ENCODE results near the gene GPR35.

The GPR35 gene

DNA sequence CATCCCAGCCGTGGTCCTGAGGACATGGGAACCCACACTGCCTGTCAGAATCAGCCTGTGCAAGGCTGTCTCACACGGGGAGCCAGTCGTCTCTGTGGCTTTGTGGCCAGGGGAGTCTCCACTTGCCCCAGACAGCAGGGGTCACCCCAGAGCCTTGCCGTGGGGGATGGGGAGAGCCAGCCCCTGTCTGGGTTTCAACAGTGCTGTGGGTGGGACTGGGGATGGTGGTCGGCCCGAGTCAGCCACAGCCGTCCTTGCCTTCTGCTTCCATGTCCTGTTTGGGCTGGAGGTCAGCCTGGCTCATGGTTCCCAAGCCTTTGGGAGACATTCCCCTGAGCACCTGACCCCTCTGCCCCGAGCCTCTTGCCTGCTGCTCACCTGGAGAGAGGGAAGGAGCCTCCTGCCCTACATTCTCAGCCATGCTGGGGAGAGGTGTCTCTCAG, 19.6 kb downstream of the GPR35 start:
- Histone ChIP-seq H3K4me3 (ENCODE audit: low read depth, low read length, poor library complexity, severe bottlenecking) (no peak overlapping the region), H3K27me3 (ENCODE audit: insufficient read depth, low read length) (no peaks in the 10 kb centered on the region), H3K9ac (ENCODE audit: low read length) (no peak overlapping the region), H4K20me1 (ENCODE audit: insufficient read depth, low read length) (no peaks in the 10 kb centered on the region), H3K9me2 (ENCODE audit: low read depth, low read length) (no peaks in the 10 kb centered on the region), H3K27ac (ENCODE audit: low read depth, low read length, poor library complexity, severe bottlenecking) (no peak overlapping the region), H3F3A (ENCODE audit: insufficient read depth, low read length) (no peaks in the 10 kb centered on the region), H3K9me3 (ENCODE audit: low read length) (no peaks in the 10 kb centered on the region), H3K4me2 (ENCODE audit: low read length) (no peak overlapping the region), H3K79me2 (ENCODE audit: insufficient read depth, low read length) (no peaks in the 10 kb centered on the region), H2AFZ (ENCODE audit: low read length) (no peak overlapping the region), H3K4me1 (ENCODE audit: insufficient read depth, low read length, severe bottlenecking) (no peaks in the 10 kb centered on the region), H3K36me3 (ENCODE audit: insufficient read depth, low read length) (no peaks in the 10 kb centered on the region)
- TF ChIP-seq EZH2 (IDR thresholded peaks at IDR 0.05; ENCODE audit: borderline replicate concordance, low read length), result no peak
- TF ChIP-seq, protein P1, sequence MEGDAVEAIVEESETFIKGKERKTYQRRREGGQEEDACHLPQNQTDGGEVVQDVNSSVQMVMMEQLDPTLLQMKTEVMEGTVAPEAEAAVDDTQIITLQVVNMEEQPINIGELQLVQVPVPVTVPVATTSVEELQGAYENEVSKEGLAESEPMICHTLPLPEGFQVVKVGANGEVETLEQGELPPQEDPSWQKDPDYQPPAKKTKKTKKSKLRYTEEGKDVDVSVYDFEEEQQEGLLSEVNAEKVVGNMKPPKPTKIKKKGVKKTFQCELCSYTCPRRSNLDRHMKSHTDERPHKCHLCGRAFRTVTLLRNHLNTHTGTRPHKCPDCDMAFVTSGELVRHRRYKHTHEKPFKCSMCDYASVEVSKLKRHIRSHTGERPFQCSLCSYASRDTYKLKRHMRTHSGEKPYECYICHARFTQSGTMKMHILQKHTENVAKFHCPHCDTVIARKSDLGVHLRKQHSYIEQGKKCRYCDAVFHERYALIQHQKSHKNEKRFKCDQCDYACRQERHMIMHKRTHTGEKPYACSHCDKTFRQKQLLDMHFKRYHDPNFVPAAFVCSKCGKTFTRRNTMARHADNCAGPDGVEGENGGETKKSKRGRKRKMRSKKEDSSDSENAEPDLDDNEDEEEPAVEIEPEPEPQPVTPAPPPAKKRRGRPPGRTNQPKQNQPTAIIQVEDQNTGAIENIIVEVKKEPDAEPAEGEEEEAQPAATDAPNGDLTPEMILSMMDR (IDR thresholded peaks at IDR 0.05; ENCODE audit: low read length), result no peak

DNA sequence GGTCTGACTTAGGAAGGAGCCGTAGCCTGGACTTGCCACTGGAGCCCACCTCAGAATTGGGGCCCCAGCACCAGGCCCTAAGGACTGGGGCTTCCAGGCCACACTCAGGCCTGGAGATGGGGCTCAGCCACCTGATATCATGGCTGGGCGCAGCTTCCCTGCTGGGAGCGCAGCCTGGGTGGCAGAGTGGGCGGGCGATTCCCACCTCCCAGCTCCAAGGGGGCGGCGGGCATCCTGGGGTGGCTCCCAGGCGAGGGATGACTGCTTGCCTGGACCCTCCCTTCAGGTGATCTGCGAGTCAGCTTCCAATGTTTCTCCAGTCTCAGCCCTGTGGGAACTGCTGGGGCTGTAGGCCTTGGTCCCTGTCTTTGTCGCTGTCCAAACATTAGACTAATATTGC, 20.1 kb downstream of the GPR35 start:
- TF ChIP-seq, protein P1 (IDR thresholded peaks at IDR 0.05; ENCODE audit: low read length), result no peak
- TF ChIP-seq EZH2 (IDR thresholded peaks at IDR 0.05; ENCODE audit: borderline replicate concordance, low read length), result no peak
- Histone ChIP-seq H3K9me3 (ENCODE audit: low read length) (no peaks in the 10 kb centered on the region), H4K20me1 (ENCODE audit: insufficient read depth, low read length) (no peaks in the 10 kb centered on the region), H3K27me3 (ENCODE audit: insufficient read depth, low read length) (no peaks in the 10 kb centered on the region), H3K79me2 (ENCODE audit: insufficient read depth, low read length) (no peaks in the 10 kb centered on the region), H3K36me3 (ENCODE audit: insufficient read depth, low read length) (no peaks in the 10 kb centered on the region), H3K27ac (ENCODE audit: low read depth, low read length, poor library complexity, severe bottlenecking) (no peak overlapping the region), H3F3A (ENCODE audit: insufficient read depth, low read length) (no peaks in the 10 kb centered on the region), H3K9me2 (ENCODE audit: low read depth, low read length) (no peaks in the 10 kb centered on the region), H3K4me2 (ENCODE audit: low read length) (no peak overlapping the region), H3K4me3 (ENCODE audit: low read depth, low read length, poor library complexity, severe bottlenecking) (no peak overlapping the region), H3K9ac (ENCODE audit: low read length) (no peak overlapping the region), H2AFZ (ENCODE audit: low read length) (no peak overlapping the region), H3K4me1 (ENCODE audit: insufficient read depth, low read length, severe bottlenecking) (no peaks in the 10 kb centered on the region)

- Histone ChIP-seq H3K9me3 (ENCODE audit: low read length) (no peaks in the 10 kb centered on the region), H3K27me3 (ENCODE audit: insufficient read depth, low read length) (no peaks in the 10 kb centered on the region), H3K4me2 (ENCODE audit: low read length) (no peak overlapping the region), H3K4me3 (ENCODE audit: low read depth, low read length, poor library complexity, severe bottlenecking) (no peak overlapping the region), H3K9ac (ENCODE audit: low read length) (no peak overlapping the region), H2AFZ (ENCODE audit: low read length) (no peak overlapping the region), H4K20me1 (ENCODE audit: insufficient read depth, low read length) (no peaks in the 10 kb centered on the region), H3K27ac (ENCODE audit: low read depth, low read length, poor library complexity, severe bottlenecking) (no peak overlapping the region), H3K36me3 (ENCODE audit: insufficient read depth, low read length) (no peaks in the 10 kb centered on the region), H3K4me1 (ENCODE audit: insufficient read depth, low read length, severe bottlenecking) (no peaks in the 10 kb centered on the region), H3K9me2 (ENCODE audit: low read depth, low read length) (no peaks in the 10 kb centered on the region), H3K79me2 (ENCODE audit: insufficient read depth, low read length) (no peaks in the 10 kb centered on the region), H3F3A (ENCODE audit: insufficient read depth, low read length) (no peaks in the 10 kb centered on the region)
- TF ChIP-seq, protein P1 (IDR thresholded peaks at IDR 0.05; ENCODE audit: low read length), result no peak
- no peak for TF ChIP-seq EZH2 (IDR thresholded peaks at IDR 0.05; ENCODE audit: borderline replicate concordance, low read length)
Observed at GRCh38 chr2:240645801-240646175, 20.5 kb downstream of the GPR35 start.
